Adrenal gland (tissue), 12 donors: Measurements from ENCODE around the gene KMT2C. TPM values are rescaled to one million over a fixed set of nuclear protein-coding genes. Genes with fewer than 3 reads are reported as not detected.

Source experiments
- DNase-seq, 7 donors: peaks; one replicate each; pipeline ENCODE4 v3.0.0-alpha.2; 2019 to 2020
- H3K27ac ChIP-seq, 5 donors: fragments of 200-600 bp; sonication (generic) in 4 of 5; 1 replicate in 3 of 5; 2 replicates in 2 of 5; pipeline versions ENCODE4 v1.5.1 to v1.8.0; 2016 to 2020; ENCODE audit warnings: mild to moderate bottlenecking in 1 of 5
- H3K27me3 ChIP-seq: fragments of 200-600 bp; 2 replicates; pipeline ENCODE4 v1.8.0; 2021
- H3K36me3 ChIP-seq, 2 donors: fragments of 200-600 bp; replicated peaks in 1 of 2; 1 replicate in 1 of 2; 2 replicates in 1 of 2; pipeline versions ENCODE4 v1.5.1 to v1.8.0; 2018 to 2022
- H3K4me1 ChIP-seq, 2 donors: fragments of 200-600 bp; replicated peaks in 1 of 2; 1 replicate in 1 of 2; 2 replicates in 1 of 2; pipeline versions ENCODE4 v1.5.1 to v1.8.0; 2018 to 2021
- H3K4me3 ChIP-seq, 4 donors: fragments of 200-600 bp; sonication (generic) in 3 of 4; one replicate each; pipeline ENCODE4 v1.5.1; 2016 to 2018
- H3K9me3 ChIP-seq, 3 donors: fragments of 200-600 bp; sonication (generic) in 1 of 3; replicated peaks in 1 of 3; 1 replicate in 2 of 3; 2 replicates in 1 of 3; pipeline versions ENCODE4 v1.5.1 to v1.8.0; 2016 to 2021
- CTCF ChIP-seq, 6 experiments: fragments of 450-650 bp in 4 of 6; fragments of 200-600 bp in 2 of 6; sonication (generic) in 1 of 6; IDR thresholded peaks; 1 replicate in 5 of 6; 2 replicates in 1 of 6; pipeline versions ENCODE4 v1.5.1 to v1.8.0; 2016 to 2021; ENCODE audit warnings: antibody characterized with exemption in 6 of 6, mild to moderate bottlenecking in 2 of 6, moderate library complexity in 1 of 6
- POLR2A ChIP-seq, 2 donors: fragments of 450-650 bp; IDR thresholded peaks; one replicate each; pipeline ENCODE4 v1.6.1; 2017; ENCODE audit warnings: antibody characterized with exemption in 2 of 2, mild to moderate bottlenecking in 2 of 2, moderate library complexity in 1 of 2
- WGBS, 4 donors: extraction: QIAGEN DNeasy Blood & Tissue Kit in 2 of 4; methylation state at CpG; one replicate each; pipeline versions ENCODE4 v1.1.5 to v1.1.7; 2013 to 2017; 5-methylcytosine and 5-hydroxymethylcytosine counted together
- intact Hi-C, 2 donors: fragments of 100-400 bp; cut with DNase I; formaldehyde crosslinking; loops; one replicate each; pipeline versions ENCODE4 v1.14.1 to v1.15.0; 2022 to 2023
- polyA plus RNA-seq, 3 donors: library from polyadenylated mRNA; stranded (reverse); fragments of 200-250 nt in 2 of 3; fragments of 350-450 nt in 1 of 3; fragmentation: Illumina TruSeq in 1 of 3; extraction: RNeasy Lipid Tissue Mini Kit (QIAGEN cat#74804) in 1 of 3; gene quantifications; one replicate each; pipeline ENCODE4 v1.2.3, GENCODE V29; 2013 to 2014
- total RNA-seq, 9 donors: library from RNA; depleted of rRNA in 4 of 9; stranded (reverse); fragments of >200 nt in 4 of 9; fragments of 120-200 nt in 1 of 9; fragmentation: NEBNext Ultra II Directional in 1 of 9; extraction: Animal tissue kit (Norgen Biotek cat#: 25700) in 1 of 9; gene quantifications; one replicate each; pipeline versions ENCODE4 v1.1.0 to v1.2.4, GENCODE V29; 2013 to 2023
- donor health status: healthy with polysubstance abuse.
- donor health status: Bipolar disorder and iron deficiency.
- donor health status: DM: yes; HTN: yes; CAD: no.
- donor health status: DM: no; HTN: no; CAD: no.
- donor health status: DM: no; HTN: no; CAD: no.
- donor health status: DM: yes; HTN: yes; CAD: no.

Gene KMT2C
- total and polyA plus RNA-seq, 12 donors, result 6.9 to 105 (median 55.6) TPM

GRCh38 chr7:152467225-152467624 is 31.4 kb upstream of the KMT2C start:
- no peaks in the 10 kb centered on the region for H3K36me3 ChIP-seq
- no peaks in the 10 kb centered on the region for H3K27me3 ChIP-seq
- 90 to 93% (median 92%) methylated on average over 9 of the region's 9 CpGs for WGBS, 4 donors
- TF ChIP-seq POLR2A (IDR thresholded peaks at IDR 0.05) (no peak), CTCF (IDR thresholded peaks at IDR 0.05) (no peak)
- H3K4me3 ChIP-seq, result no peak overlapping the region
- intact Hi-C loops, result no loop called here
- H3K9me3 ChIP-seq, result no peaks in the 10 kb centered on the region
- H3K27ac ChIP-seq, result no peak overlapping the region
- peaks cover 0 to 15% of the 10 kb centered on the region in 2 donors for H3K4me1 ChIP-seq
- DNase-seq, result no peak

DNA sequence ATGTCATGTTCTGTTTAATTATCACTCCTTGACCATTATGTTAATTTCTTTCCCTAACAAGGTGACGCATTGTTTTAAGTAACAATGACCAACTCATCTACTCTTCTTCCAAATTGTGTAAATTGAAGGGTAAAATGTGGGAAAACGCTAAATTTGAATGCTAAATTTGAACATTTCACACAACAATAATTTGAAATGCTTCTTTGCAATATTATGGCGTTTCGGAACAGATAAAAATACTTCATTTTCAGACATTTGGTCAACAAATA is 29.2 kb upstream of the KMT2C start:
- no peak for DNase-seq
- no peak for TF ChIP-seq POLR2A (IDR thresholded peaks at IDR 0.05)
- WGBS, 4 donors, result 17 to 21% (median 17%) methylated on average over 4 of the region's 4 CpGs
- Histone ChIP-seq H3K9me3 (no peaks in the 10 kb centered on the region), H3K36me3 (no peaks in the 10 kb centered on the region), H3K27me3 (no peaks in the 10 kb centered on the region), H3K4me3 (peak overlapping the region in 2 of 4 donors; percentile 63 to 94), H3K4me1 (peaks cover 6 to 22% of the 10 kb centered on the region in 2 donors), H3K27ac (peak overlapping the region in 4 of 5 donors; percentile 97 to 100 (median 100))
- intact Hi-C loops, result no loop called here

GRCh38 chr7:152464312-152465118 is 28.7 kb upstream of the KMT2C start:
- H3K4me1 ChIP-seq, result peaks cover 12 to 27% of the 10 kb centered on the region in 2 donors
- peak overlapping the region; percentile 97 to 100 (median 100) for H3K27ac ChIP-seq
- 0 to 1% (median 1%) methylated on average over 26 to 91 of the region's 91 CpGs for WGBS, 4 donors
- peak overlapping the region; percentile 63 to 98 (median 94) for H3K4me3 ChIP-seq
- H3K27me3 ChIP-seq, result no peaks in the 10 kb centered on the region
- no peaks in the 10 kb centered on the region for H3K36me3 ChIP-seq
- TF ChIP-seq CTCF (IDR thresholded peaks at IDR 0.05), result peak in 1 of 6 experiments; percentile 29
- TF ChIP-seq POLR2A (IDR thresholded peaks at IDR 0.05), result peak; percentile 3 to 56
- peak; percentile 72 to 82 (median 76) for DNase-seq
- H3K9me3 ChIP-seq, result no peaks in the 10 kb centered on the region
- intact Hi-C loops, result no loop called here

DNA sequence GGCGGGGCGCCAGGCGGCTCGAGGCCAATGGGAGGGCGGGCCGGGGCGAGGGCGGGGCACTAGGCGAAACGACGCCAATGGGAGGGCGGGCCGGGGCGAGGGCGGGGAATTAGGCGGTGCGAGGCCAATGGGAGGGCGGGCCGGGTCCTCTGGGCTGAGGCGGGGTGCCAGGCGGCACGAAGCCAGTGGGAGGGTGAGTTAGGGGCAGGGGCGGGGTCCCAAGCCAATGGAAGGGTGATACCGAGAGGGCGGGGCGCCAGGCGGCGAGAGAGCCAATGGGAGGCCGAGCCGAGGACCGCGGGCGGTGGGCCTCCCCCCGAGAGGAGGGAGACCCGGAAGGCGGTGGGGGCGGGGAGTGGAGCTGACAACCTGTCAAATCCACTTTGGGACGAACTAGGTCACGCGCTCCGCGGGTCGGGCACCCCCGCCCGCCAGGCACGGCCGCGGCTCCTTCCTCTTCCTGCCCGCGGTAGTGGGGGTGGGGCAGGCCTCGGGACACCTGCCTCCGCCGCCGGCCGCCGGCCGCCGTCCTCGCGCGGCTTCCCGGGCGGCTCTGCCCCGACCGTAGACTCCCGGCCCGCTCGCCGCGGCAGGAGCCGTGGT is 28.0 kb upstream of the KMT2C start:
- peak; percentile 100 for DNase-seq
- TF ChIP-seq CTCF (IDR thresholded peaks at IDR 0.05) (no peak), POLR2A (IDR thresholded peaks at IDR 0.05) (peak; percentile 89 to 92)
- intact Hi-C loops, result no loop called here
- Histone ChIP-seq H3K4me3 (peak overlapping the region; percentile 63 to 98 (median 94)), H3K27me3 (no peaks in the 10 kb centered on the region), H3K9me3 (no peaks in the 10 kb centered on the region), H3K4me1 (peaks cover 14 to 27% of the 10 kb centered on the region in 2 donors), H3K36me3 (no peaks in the 10 kb centered on the region), H3K27ac (peak overlapping the region; percentile 97 to 100 (median 100))
- 1 to 2% (median 2%) methylated on average over 19 to 71 of the region's 71 CpGs; no CpG with 5 or more reads in 1 of the 4 donors for WGBS, 4 donors
